Activated CD4-positive, alpha-beta T cell treated with anti-CD3 and anti-CD28 coated beads, Interleukin-2, Interleukin-4, amounts not matched to agents 100 ng/mL and 50 ng/mL, durations not matched to agents 16 hours and 8 hours (primary cell): ENCODE results near the gene TIMM50.
A peak's percentile ranks its signal among the peaks of the same experiment; 100 is the strongest.
"Not testable (repeated sequence)": the region's sequence is repeated elsewhere in the genome, so short reads cannot be mapped to it uniquely, and the experiment has no call there.

ENCODE experiments used
- DNase-seq: peaks from one replicate; pipeline ENCODE4 v3.0.0-alpha.2; 2020; ENCODE audit warnings: low spot score

TIMM50 gene

DNA sequence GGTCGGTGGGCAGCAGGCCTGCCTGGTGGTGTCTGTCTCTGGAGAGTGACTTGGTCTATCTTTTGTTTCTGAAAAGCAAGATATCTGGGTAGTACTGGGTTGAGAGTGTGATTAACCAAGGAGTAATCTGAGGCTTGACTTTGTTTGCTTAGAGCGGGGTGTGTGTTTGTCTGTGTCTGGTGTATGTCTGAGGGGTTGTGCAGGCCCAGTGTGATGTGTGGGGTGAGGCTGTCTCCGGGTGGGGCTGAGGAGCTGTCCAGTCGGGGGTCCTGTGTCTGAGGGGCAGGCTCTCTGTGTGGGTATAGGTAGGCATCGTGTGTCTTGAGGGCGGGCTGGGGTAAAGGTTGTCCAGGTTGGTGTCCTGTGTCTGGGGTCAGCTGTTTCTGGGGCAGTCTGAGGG, 11.1 kb upstream of the TIMM50 start:
- no peak for DNase-seq

DNA sequence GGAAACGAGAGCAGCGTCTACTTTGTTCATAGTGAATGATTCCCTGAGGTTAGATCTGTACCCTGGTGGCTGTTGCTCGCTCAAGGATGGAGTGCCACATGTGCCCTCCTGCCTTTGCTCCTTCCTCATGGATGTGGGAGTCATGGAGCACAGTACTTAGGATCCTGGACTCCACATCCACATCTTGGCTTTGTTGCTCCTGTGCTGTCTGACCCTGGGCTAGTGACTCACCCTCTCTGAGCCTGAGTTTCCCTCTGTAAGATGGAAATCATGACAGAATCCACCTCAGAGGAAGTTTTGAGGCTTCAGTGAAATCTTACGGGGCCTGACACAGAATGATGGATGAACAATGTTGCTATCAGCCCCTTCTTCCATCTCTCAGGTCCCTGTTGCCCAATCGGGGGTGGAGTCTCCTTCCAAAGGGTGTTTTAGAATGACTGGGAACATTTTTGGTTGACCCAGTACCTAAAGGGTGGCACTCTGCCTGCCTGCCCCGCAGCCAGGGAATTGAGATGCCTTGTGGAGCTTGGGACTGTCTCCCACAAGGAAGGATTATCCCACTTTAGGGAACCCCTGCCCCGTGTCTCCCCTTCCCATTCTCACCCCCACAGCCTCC, 9.8 kb upstream of the TIMM50 start:
- no peak for DNase-seq

DNA sequence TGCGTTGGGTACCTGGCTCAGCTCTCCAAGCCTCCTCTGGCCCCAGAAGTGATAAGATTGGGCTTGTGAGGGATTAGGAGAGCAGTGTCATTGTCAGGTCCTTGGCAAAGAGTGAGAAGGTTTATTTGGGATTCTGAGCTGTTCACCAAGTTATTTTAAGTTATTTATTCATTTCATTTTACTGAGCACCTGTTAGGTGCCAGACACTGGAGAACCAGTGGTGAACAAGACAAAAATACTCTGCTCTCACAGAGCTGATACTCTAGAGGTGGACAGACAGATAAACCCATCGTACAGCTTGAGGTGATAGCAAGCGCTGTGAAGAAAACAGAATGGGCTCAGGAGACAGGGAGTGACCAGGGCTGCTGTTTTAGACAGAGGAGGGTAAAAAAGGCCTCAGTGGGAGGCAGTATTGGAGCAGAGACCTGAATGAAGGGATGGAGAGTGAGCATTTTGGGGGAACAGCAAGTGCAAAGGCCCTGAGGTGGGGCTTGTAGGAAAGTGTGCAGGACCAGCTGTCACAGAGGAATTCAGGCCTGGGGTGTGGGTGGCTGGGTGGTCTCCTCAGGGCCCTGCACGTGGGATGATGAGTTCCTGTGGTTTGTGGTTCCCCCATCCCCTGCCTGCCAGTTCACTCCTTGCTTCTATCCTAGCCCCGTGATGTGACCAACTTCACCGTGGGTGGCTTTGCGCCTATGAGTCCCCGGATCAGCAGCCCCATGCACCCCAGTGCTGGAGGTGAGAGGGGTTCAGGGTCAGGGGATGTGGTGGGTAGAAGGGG, 8.7 kb upstream of the TIMM50 start:
- no peak for DNase-seq

DNA sequence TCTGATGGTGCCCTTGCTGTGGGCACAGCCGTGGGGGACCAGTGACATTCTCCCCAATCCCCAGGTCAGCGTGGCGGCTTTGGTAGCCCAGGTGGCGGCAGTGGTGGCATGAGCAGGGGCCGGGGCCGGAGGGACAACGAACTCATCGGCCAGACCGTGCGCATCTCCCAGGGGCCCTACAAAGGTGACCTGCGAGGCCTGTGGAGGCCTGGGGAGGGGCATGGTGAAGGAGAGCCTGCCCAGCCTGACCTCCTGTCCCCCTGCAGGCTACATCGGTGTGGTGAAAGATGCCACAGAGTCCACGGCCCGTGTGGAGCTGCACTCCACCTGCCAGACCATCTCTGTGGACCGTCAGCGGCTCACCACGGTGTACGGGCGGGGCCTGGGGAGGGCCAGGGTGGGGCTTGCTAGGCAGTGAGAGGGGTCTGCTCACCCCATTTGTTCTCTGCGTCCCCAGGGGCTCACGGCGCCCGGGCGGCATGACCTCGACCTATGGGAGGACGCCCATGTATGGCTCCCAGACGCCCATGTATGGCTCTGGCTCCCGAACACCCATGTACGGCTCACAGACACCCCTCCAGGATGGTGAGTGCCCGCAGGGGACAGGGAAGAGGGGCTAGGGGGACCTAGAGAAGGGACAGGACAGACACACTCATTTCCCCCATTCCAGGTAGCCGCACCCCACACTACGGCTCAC, 7.7 kb upstream of the TIMM50 start:
- DNase-seq: no peak

DNA sequence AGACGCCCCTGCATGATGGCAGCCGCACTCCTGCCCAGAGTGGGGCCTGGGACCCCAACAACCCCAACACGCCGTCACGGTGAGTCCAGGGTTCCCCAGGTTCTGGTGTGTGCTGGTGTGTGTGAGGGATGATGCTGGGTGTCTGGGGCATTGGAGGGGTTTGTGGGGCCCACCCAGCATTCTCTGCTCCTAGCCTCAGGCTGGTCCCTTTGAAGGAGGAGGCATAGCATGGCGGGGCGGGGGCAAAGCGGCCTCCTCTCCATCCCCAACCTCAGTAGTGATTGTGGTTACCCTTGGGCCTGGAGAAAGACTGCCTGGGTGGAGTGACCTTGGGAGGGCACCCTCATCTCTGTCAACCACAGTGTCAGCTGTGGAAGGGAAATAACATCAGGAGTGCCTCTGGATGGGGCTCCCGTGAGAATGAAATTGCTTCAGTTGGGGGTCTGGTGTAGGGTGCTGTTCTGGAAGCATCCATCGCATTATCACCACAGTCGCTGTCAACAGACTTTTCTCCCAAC, 7.1 kb upstream of the TIMM50 start:
- DNase-seq: no peak

DNA sequence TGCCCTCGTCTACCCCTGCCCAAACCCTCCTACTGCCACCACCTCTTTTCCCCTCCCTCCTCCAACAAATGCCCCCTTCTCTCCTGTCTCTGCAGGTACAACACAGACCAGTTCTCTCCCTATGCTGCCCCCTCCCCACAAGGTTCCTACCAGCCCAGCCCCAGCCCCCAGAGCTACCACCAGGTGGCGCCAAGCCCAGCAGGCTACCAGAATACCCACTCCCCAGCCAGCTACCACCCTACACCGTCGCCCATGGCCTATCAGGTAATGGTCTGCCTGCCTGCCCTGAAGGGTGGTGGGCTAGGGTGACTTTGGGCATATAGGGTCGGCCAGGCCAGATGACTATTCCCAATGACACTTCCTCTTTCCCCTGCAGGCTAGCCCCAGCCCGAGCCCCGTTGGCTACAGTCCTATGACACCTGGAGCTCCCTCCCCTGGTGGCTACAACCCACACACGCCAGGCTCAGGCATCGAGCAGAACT, 6.5 kb upstream of the TIMM50 start:
- peak; percentile 58 for DNase-seq

DNA sequence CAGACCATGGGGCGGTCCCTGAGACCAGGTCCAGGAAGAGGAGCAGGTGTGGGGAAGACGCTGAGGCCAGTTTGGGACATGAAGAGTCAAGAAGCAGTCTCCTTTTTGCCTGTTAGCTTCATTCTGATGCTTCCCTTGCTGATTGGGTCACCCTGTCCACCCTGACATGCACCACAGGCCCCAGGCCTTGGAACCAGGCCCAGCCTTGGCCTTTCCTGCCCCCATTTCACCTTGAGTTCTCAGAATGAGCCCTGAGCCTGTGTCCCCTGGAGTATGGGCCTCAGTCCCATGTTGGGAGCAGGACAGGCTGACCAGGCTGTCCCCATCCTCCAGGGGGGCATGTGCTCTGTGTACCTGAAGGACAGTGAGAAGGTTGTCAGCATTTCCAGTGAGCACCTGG, 4.9 kb upstream of the TIMM50 start:
- DNase-seq: no peak

DNA sequence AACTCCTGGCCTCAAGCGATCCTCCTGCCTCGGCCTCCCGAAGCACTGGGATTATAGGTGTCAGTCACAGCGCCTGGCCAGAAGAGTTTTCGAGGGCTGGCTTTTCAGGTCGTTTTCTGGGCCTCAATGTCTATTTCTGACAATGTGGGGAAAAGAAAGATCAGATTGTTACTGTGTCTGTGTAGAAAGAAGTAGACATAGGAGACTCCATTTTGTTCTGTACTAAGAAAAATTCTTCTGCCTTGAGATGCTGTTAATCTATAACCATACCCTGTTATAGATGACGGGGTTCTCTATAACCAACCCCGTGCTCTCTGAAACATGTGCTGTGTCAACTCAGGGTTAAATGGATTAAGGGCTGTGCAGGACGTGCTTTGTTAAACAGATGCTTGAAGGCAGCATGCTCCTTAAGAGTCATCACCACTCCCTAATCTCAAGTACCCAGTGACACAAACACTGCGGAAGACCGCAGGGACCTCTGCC, 1.3 kb upstream of the TIMM50 start:
- not testable (repeated sequence) for DNase-seq

DNA sequence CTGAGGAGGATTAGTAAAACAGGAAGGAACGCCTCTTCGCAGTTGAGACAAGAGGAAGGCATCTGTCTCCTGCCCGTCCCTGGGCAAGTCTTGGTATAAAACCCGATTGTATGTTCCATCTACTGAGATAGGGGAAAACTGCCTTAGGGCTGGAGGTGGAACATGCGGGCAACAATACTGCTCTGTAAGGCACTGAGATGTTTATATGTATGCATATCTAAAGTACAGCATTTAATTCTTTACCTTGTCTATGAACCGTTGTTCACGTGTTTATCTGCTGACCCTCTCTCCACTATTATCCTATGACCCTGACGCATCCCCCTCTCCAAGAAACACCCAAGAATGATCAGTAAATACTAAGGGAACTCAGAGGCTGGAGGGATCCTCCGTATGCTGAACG, 722 bp upstream of the TIMM50 start:
- no peak for DNase-seq

DNA sequence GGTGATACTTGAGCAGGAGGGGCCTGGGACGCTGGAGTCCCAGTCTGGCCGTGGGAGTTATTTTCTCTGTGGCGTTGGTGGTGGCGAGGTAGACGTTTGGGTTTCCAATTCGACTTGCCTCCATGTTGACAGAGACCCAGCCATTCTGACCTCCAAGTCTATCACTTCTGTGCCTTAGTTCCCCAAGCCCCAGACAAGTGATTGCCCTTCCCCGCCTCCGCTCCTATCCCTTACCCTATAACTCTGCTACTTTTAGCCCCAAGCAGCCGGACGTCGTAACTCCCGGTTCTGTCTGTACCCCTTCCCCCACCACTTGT, 549 bp downstream of the TIMM50 start:
- no peak for DNase-seq

DNA sequence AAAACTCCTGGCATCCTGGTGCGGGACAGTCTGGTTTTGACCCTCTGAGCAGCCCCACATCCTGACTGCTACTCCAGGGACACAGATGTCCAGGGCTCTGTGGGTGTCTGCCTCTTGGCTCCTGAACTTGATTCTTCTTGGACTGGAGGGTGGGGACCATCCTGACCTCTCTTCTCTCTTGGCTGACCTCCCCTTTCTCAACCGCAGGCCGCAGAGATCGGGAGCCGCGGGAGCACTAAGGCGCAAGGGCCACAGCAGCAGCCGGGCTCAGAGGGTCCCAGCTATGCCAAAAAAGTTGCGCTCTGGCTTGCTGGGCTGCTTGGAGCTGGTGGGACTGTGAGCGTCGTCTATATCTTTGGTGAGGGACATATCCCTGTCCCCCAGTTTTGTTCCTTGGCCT, 1.0 kb downstream of the TIMM50 start:
- DNase-seq: no peak

DNA sequence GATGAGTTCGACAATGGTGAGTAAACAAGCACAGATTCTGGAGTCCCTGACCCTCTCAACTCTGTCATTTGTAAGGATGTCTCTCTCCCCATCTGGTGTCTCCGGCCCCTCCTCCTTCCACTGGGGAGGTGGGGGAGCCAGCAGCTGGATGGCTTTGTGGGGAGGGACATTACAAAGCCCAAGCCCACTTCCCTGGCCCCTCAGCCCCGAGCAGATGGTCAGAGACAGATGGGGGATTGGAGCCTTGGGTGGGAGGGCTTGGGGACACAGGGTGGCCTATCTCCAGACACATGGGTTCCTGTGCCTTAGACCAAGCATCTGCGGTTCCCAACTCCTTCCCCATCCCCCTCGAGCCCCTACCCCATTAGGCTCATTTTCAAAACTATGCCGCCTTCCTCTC, 2.5 kb downstream of the TIMM50 start:
- DNase-seq: no peak

DNA sequence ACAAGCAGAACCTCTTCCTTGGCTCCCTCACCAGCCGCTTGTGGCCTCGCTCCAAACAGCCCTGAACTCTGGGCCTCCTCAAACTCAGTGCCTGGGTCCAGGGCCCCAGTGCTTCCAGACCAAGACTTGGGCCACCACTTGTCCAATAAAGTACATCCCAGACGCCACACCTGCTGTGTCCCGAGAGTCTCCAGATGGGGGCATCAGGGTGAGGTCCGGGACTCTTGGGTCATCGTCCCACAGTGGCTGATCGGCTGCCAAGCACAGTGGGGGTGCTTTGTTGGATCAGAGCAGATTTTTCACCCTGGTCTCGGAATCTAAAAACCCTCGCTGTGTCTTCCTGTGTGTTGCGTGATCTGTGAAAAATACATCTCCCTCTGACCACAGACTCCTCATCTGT, 9.1 kb downstream of the TIMM50 start:
- DNase-seq: no peak

DNA sequence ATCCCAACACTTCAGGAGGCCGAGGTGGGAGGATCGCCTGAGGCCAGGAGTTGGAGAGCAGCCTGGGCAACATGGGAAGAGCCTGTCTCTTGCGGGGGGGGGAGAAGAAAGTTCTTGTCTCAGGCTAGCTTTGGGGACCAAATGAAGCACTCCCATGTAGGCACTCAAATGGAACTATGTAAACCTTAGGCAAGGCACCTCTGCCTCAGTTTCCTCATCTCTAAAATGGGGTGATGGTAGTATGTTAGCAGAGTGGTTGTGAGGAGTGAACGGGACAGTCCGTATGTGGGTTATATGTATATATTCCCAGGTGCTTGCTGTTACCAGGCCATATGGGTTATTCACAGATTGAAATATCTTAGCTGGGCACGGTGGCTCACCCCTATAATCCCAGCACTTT, 11.6 kb downstream of the TIMM50 start:
- DNase-seq: no peak

DNA sequence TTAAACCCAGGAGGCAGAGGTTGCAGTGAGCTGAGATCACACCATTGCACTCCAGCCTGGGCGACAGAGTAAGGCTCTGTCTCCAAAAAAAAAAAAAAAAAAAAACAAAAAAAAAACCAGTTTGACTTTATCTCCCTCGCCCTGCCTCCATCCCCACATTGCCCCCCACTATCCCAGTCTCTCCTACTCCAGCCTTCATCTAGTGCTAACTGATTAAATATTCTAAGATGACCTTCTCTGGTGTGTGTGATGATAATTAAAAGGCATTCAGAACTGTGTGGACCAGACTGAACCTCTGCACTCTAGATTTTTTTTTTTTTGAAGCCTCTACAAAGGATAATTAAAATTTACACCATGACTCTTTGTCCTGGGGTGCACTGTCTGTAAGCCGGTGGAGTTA, 12.2 kb downstream of the TIMM50 start:
- no peak for DNase-seq

DNA sequence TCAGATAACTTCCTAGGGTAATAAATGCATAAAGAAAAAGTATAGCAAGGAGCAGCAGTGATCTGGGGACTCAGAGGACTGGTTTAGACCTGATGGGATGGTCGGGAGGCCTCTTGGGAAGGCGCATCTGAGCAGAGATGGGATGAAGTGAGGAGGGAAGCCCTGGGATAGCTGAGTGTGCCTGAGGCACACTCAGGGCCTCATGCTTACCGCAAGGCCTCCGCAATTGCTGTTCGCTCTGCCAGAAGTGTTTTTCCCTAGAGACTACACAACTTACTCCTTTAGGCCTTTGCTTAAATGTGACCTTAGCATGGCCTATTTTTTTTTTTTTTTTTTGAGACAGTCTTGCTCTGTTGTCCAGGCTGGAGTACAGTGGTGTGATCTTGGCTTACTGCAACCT, 14.0 kb downstream of the TIMM50 start:
- no peak for DNase-seq

DNA sequence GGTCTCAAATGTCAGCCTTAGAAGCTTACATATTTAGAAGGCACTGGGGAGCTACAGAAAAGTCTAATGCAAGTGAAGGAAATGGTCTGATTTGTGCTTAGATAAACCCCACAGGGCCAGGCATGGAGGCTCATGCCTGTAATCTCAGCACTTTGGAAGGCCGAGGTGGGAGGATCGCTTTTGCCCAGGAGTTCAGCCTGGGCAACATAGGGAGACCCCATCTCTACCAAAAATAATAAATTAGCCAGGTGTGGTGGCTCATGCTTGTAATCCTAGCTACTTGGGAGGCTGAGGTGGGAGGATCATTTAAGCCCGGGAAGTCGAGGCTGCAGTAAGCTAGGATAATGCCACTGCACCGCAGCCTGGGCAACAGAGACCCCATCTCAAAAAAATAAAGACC, 15.4 kb downstream of the TIMM50 start:
- no peak for DNase-seq

DNA sequence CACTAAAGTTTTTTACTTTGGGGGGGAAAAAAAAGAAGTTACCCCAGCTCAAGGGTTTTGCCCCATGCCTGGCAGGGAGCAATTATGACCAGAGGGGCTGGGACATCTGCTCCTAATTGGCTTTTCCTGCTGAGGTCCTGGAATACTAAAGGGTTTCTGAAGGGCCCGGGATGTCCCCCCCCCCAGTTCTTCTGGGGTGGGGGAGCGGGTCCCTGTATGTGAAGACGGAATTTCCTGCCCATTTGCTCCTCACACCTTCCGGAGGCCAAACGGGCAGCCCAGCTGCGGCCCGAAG, 17.0 kb downstream of the TIMM50 start:
- DNase-seq: no peak

DNA sequence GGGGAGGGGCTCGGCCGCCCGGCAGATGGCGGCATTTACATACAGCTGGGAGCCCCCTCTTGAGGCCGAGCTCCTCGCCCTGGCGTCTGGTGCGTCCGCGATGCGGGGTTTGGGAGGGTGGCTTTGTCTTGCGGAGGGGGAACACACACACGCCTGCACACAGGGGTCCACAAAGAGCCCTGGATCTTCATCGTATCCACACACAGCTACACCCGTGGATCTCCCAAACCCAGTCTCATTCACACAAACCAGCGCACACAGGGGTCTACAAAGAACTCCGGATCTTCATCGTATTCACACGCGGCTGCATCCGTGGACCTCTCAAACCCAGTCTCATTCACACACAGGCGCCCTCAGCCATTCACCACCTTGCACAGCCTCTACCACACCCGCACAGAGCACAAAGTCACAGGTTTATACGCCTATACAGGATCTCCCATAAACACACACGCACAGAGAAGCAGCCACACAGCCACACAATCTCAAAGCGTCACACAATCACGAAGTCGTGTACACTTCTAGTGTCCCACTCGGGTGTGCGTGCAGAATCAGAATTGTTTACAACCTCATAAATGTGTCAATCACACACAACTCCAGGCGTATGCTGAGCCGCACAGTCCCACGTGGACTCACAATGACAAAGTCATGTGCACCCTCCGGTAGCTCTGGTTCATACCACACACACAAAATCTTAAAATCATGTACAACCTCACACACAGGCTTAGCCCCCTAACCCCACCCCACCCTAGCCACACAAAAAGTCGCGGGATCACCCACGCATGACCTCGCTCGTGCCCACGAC, 17.6 kb downstream of the TIMM50 start:
- no peak for DNase-seq

DNA sequence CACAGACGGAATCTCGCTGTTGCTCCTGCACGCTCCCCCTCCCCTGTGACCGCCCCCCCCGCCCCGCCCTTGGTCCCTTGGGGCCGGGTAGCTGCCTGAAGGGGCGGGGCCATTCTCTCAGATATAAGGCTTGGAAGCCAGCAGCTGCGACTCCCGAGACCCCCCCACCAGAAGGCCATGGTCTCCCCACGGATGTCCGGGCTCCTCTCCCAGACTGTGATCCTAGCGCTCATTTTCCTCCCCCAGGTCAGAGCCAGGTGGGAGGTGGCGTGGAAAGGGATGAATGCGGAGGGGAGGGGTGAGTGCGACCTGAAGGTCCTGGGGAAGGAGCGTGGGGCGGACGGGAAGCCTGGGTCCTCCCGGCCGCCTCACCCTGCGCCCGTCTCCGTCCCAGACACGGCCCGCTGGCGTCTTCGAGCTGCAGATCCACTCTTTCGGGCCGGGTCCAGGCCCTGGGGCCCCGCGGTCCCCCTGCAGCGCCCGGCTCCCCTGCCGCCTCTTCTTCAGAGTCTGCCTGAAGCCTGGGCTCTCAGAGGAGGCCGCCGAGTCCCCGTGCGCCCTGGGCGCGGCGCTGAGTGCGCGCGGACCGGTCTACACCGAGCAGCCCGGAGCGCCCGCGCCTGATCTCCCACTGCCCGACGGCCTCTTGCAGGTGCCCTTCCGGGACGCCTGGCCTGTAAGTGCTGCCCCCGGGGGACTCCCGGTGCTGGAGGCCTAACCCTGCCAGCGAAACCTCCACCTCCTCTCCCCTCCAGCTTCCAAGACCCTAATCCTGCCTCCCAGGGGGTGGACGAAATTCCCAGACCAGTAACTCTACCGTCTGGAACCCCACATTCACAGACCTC, 18.4 kb downstream of the TIMM50 start, which contains the start of gene DLL3:
Gene DLL3, plus strand, starts transcription at position 150 of the 845 bp plus-strand sequence. Its CDS starts 28 bp downstream, at position 178.
- DNase-seq: no peak

DNA sequence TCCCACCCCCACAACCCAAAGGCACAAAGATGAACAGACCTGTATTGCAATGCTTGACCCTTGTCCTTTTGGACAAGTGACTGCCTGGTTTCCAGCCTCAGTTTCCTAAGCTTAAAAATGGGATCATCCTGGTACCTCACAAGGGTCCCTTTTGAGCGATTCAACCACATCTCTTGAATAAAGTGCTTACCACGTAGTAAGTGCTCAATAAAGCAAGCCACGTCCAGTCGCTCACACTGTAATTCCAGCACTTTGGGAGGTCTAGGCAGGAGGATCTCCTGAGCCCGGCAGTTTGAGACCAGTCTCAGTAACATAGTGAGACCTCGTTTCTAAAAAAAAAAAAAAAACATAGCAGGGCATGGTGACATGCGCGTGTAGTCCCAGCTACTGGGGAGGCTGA, 19.3 kb downstream of the TIMM50 start:
- no peak for DNase-seq
